IPS-NIHi11 (cell line): ENCODE results near the gene HEPACAM.

Experiments used
- DNase-seq: peaks from one replicate; pipeline ENCODE4 v3.0.0; 2012; ENCODE audit warnings: mixed read lengths, low spot score

HEPACAM gene

GRCh38 chr11:124943254-124943616 is 7.4 kb upstream of the HEPACAM start:
- DNase-seq, result no peak

DNA sequence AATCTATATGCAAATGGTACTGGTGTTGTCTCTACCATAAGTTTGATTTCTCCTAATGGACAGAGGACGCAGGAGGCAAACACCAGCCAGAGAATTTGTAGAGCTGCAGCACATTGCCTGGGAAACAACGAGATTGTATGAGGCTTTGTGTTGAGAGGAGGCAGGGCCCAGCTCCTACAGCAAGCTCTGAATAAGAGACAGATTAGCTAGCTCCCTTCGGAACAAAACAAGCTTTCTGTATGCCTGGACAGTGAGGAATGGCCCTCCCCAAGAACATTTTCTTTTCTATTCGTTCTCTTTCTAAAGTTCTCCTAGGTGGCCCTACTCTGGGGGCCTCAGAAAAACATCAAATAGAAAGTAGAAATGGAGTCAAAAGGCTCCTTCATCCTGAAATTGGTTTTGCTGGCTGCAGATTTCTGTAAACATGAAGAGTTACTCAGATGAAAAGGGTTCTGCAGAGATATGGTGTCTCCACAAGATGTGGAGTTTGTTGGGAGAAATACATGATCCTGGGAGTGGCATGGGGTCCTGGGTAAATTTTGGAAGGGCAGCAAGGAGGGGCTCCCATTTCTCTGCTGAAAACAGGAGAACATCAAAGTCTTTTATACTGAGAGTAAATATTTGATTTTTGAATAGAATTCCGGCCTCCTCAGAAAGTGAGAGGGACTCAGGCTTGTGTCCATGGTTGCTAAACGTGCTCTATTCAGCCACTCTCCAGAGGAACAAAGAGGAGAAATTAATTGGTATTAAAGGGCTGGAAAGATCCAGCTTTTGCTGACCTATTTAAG is 6.8 kb upstream of the HEPACAM start:
- no peak for DNase-seq

- DNase-seq, result no peak
Measured at GRCh38 chr11:124941703-124942102, 5.9 kb upstream of the HEPACAM start.

GRCh38 chr11:124938970-124939369 is 3.1 kb upstream of the HEPACAM start:
- no peak for DNase-seq

DNA sequence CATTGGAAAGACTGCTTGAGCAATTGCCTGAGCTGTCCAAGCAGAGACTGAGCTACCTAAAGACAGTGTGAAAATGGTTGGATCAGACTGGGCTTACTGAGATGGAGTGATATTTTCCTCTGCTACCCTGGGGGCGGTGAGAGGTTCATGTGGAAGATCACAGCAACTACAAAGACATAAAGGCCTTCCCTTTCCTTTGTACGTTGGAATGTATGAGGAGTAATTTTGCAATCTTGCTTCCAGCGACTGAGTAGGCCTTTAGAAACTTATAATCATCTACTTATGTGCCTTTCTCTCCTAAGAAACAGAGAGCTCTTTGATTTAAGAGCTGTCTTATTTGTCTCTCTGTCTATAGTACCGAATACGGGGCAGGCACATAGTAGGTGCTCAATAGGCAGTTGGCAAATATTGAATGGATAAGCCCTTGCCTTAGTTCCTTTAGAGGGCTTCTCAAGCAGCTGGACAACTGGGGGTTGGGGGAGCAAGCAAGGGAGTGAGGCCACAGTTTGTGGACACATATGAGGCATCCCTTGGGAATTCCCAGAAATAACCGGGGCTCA is 2.4 kb upstream of the HEPACAM start:
- no peak for DNase-seq

- DNase-seq, result no peak
Measured at GRCh38 chr11:124937336-124937935, 1.6 kb upstream of the HEPACAM start.

- no peak for DNase-seq
Measured at GRCh38 chr11:124934862-124935547, 842 bp downstream of the HEPACAM start.

DNA sequence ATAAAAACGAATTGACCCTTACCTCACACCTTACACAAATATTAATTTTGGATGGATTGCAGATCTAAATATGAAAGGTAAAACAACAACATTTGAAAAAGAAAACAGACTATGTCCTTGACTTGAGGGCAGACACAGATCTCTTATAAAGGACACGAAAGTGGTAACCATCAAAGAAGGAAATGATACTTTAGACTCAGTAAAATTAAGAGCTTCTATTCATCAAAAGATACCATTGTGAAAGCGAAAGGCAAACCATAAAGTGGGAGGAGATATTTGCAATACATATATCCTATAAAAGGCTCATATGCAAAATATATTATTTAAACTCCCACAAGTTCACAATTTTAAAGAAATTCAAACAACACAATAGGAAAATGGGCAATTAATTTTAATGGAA is 5.0 kb downstream of the HEPACAM start:
- no peak for DNase-seq

DNA sequence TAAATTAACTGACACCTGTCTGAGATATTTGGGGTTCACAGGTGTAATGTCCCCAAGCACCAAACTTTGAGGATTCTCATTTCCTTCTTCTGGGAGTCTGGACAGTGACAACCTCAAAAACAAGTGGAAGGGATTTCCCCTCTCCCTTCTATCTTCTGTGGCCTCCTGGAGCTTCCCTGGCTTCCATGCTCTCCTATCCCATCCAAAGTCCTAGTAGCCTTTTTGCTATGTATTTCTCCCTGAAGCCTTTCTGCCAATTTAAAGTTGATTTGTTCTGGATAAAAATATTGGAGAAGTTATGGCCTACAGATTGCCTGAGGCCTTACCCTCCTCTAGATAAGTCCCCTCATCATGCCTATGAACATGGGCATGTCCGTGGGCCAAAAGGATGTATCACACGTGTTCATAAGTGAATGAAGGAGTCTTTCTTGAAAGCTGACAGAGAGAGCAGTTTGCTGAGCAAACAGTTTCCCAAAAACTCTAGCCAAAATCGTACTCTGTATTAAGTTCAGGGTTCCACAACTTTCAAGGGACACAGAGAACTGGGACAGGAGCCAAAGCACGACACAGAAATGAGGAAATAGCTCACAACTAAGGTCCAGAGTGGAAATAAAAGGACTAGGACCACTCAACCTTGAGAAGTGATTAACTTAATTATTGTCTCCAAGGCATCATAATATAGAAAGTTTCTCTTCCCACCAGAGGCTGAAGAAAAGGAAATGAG is 6.7 kb downstream of the HEPACAM start:
- no peak for DNase-seq

DNA sequence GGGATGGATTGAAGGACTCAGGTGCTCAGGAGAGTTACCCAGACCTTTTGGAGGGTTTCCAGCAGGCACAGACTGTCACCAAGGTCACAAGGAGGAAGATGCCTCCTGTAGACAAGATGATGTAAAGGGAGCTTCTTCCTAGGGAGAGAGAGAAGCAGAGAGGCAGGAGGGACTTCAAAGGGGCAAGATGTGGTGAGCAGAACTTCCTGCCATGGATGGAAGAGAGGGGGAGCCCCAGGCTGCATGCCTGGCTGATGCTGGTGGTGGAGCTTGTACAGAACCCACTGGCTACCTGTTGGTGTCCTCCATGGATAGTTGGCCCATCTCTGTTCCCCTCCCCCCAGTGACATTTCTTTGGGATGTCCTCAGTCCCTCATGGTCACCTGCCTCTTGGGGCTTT is 12.6 kb downstream of the HEPACAM start:
- no peak for DNase-seq

- no peak for DNase-seq
Measured at GRCh38 chr11:124922831-124923230, 13.0 kb downstream of the HEPACAM start.

DNA sequence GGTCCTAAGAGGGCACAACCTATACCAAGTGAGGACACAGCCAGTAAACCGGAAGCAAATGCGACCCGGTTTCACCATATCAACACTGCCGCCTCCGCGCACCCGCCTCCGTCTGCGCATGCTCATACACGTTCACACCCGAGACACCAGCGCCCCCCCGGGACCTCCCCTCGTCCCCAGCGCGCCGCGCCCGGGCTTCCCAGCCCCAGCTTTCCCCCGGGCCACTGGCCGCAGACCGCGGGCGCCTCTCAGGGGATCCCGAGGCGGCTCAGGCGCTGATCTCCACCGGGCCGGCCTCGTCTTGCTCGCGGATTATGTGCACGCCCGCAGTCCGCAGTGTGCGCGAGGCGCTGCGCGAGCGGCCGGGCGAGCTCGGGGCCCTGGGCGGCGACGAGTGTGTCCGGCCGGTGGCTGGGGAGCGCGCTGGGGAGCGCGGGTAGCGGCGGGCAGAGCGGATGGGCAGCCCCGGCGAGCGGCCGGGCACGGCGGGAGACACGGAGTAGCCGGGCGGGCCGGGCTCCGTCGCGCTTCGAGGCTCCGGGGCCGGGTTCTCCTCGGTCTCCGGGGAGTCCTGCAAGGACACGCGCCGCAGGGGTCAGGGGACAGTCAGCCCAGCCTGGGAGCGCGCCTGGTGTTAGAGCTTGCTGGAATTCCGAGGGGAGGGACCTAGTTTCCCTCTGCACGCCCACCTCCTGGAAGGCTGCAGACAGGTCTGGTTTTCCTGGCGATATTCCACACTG is 14.8 kb downstream of the HEPACAM start:
- peak; percentile 88 for DNase-seq

DNA sequence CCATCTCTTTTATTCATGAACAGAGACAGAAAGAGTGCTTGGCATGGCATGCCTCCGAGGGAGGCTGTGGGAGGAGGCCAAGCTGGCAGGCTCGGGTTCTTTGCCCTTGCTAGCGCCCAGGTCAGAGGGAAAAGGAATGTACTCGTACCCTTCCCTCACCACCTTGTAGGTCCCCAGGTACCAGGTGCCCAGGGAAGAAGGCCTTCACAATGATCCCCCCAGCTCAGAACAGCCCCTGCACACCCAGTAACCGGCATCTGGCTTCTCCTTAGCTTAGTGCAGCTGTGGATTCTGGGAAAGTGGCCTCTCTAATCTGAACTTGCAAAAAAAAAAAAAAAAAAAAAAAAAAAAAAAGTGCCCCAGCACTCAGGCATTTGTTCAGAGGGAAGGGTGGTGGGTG is 15.5 kb downstream of the HEPACAM start:
- no peak for DNase-seq

- no peak for DNase-seq
Measured at GRCh38 chr11:124919898-124920297, 15.9 kb downstream of the HEPACAM start.

DNA sequence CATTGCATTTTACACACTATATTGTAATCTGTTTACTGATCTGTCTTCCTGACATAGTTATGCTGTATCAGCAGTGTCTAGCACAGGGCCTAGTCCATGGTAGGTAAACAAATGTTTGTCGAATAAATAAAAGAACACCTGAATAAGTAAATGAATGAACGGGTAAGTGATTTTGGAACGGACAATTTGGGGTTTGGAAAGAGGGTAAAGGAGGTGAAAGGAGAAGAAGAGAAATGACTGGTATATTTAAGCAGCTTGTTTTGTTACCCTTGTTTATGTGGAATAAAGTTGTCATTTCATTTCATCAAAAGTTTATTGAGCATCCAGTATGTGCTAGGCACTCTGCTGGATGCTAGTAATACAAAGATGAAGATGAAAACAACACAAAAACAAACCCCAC is 16.9 kb downstream of the HEPACAM start, which contains the start of gene HEPN1:
HEPN1 (plus strand) TSS at position 301 of the 400 bp plus-strand sequence.
- no peak for DNase-seq

GRCh38 chr11:124917115-124917637 is 18.7 kb downstream of the HEPACAM start:
- DNase-seq, result no peak

DNA sequence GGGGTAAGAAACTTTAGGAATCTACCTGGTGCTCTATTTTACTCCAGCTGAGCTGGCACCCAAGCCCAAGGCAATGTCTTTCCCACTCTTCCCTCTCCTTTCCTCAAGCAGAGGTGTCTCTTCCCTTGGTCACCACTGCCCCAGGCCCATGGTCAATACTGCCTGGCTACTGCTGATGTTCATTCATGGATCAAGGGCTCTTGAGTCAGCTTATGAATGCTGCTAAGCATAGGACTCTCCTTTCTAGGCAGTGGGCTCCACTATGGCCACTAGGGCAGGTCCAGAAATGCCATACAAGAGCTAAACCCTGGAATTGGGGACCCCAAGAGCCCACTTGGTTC is 19.5 kb downstream of the HEPACAM start:
- DNase-seq, result no peak

GRCh38 chr11:124915541-124916369 is 20.1 kb downstream of the HEPACAM start:
- no peak for DNase-seq

DNA sequence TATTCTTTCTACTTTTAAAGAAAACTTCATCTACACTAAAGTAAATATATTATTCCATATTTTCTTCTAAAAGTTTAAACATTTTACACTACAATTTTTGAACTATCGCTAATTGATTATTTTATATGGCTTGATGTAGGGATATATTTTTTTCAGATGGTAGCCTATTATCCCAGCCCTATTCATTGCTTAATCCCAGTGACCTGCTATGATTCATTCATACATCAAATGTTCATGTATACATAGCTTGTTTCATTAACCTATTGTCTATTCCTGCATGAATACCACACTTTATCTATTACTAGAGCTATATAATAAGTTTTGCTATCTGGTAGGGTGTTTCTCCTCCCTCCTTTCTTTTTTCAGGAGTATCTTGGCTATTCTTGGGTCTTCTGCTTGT is 33.2 kb downstream of the HEPACAM start:
- no peak for DNase-seq

DNA sequence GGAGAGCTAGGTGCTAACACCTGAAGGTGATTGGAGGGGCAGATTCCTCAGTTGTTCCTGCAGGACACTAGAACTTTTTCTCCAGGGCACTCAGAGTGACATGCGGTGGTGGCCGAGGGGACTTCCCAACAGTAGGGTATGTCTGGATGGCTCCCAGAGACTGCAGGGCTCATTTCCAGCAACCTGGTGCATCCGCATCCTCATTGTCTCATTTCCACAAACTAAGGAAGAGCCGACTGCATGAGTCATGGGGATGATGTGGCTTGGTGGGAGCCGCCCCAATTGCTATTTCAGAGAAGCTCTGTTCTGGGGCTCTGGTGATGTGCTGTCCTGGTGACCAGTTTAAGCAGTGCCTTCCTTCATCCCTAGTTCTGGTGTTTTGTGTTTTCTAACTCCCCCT is 35.4 kb downstream of the HEPACAM start:
- DNase-seq, result no peak
